ENCODE measurements around the gene UBXN11.

DNA sequence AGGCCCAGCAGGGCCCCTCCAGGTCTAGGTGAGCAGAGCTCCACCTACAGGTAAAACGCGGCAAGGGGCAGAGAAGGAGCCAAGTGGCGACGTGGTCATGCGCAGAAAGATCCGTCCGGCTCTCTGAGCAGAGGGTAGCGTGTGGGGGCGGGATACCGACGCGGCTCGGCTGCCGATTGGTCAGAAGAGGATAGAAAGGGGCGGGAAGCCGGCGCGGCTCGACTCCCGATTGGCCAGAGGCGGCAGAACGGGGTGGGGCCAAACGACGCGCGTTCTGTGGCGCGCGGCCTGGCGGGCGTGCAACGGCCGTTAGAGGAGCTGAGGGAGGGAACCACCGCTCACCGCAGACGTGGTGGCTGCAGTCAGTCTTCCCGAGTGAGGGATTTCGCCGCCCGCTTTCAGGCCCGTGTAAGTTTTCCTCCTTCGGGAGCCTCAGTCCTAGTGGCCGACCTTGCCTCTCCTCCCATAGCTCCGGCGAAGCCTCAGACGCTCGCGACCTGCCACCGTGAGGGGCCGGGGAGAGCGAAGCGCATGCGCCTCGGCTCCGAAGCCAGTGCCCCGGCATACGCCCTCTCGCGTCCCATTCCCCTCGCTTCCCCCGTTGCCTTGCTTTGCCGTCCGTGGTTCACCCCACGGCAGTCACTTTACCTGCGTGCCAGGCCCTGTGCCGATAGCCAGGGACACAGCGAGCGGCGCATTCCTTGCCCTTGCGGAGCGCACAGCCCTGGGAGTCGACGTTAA lies 72.4 kb downstream of the UBXN11 start, which contains the start of gene CEP85:
- TF ChIP-seq, protein P1, sequence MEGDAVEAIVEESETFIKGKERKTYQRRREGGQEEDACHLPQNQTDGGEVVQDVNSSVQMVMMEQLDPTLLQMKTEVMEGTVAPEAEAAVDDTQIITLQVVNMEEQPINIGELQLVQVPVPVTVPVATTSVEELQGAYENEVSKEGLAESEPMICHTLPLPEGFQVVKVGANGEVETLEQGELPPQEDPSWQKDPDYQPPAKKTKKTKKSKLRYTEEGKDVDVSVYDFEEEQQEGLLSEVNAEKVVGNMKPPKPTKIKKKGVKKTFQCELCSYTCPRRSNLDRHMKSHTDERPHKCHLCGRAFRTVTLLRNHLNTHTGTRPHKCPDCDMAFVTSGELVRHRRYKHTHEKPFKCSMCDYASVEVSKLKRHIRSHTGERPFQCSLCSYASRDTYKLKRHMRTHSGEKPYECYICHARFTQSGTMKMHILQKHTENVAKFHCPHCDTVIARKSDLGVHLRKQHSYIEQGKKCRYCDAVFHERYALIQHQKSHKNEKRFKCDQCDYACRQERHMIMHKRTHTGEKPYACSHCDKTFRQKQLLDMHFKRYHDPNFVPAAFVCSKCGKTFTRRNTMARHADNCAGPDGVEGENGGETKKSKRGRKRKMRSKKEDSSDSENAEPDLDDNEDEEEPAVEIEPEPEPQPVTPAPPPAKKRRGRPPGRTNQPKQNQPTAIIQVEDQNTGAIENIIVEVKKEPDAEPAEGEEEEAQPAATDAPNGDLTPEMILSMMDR (IDR thresholded peaks at IDR 0.05), result peak; percentile 69 to 93 (median 80)
- peak; percentile 92 for TF ChIP-seq POLR2A (IDR thresholded peaks at IDR 0.05)
